ENCODE measurements around the gene NCSTN. TPM values are rescaled to one million over a fixed set of nuclear protein-coding genes. Genes with fewer than 3 reads are reported as not detected.
A peak's percentile ranks its signal among the peaks of the same experiment; 100 is the strongest.

Gene NCSTN
- total and polyA plus RNA-seq, 2 of the 13 experiments (the other 11 are each of a cell fraction or from before 2014, with no cell fraction given) = 44.2 to 247 TPM

- peaks cover 32% of the 10 kb centered on the region for H3K4me1 ChIP-seq (ENCODE audit: insufficient read depth, low read length)
- peaks cover 6 to 40% of the 10 kb centered on the region in 2 experiments for H3K36me3 ChIP-seq (replicated peaks in 1 of 2; ENCODE audit: control insufficient read depth in 1 of 2, insufficient read depth in 2 of 2, low read length in 2 of 2)
- POLR2A ChIA-PET = no interaction called here
- WGBS (ENCODE audit: low lambda C conversion rate) = 93% methylated on average over 6 of the region's 6 CpGs
- no TSS peak for BruUV-seq (replicated peaks)
- peaks cover 0 to 4% of the 10 kb centered on the region in 2 experiments; a peak in 1 of 5 replicates for H3K27me3 ChIP-seq (ENCODE audit: control insufficient read depth in 1 of 2, insufficient read depth in 2 of 2, low read length in 2 of 2)
- H3K9me3 ChIP-seq (ENCODE audit: low read length) = no peaks in the 10 kb centered on the region
- DNase-seq (ENCODE audit: low spot score) = no peak
- H3K79me2 ChIP-seq (ENCODE audit: insufficient read depth, low read length) = peaks cover 51% of the 10 kb centered on the region
- H3K27ac ChIP-seq (ENCODE audit: extremely low read length, insufficient read depth, low read length) = no peak overlapping the region
- FAIRE-seq = no peak
- ATAC-seq = no peak
- no peak overlapping the region for H2AFZ ChIP-seq (ENCODE audit: low read length)
- no peak overlapping the region for H3K4me3 ChIP-seq (replicated peaks in 1 of 3; ENCODE audit: insufficient read depth in 1 of 3, low read depth in 2 of 3, low read length in 3 of 3)
- in situ Hi-C loops (cut with HindIII; ENCODE audit: extremely low pct_ligation_motif_present, low pct_unique_long_range_greater_than_20kb) = no loop called here
- TF ChIP-seq FIP1L1 (IDR thresholded peaks at IDR 0.05; ENCODE audit: borderline replicate concordance, insufficient read depth, low read depth, low read length) = no peak
- no peak for TF ChIP-seq ZFYVE20 (CRISPR knock-in tag; IDR thresholded peaks at IDR 0.05; ENCODE audit: borderline replicate concordance, low read depth)
- TF ChIP-seq HNRNPK (IDR thresholded peaks at IDR 0.05; ENCODE audit: low read depth, low read length, poor library complexity, severe bottlenecking) = no peak
- TF ChIP-seq ESRRA (CRISPR knock-in tag; IDR thresholded peaks at IDR 0.05; ENCODE audit: low read depth) = no peak
- no peak for TF ChIP-seq ZNF710 (CRISPR knock-in tag; IDR thresholded peaks at IDR 0.05; ENCODE audit: borderline replicate concordance)
- H4K20me1 ChIP-seq (ENCODE audit: insufficient read depth, low read length) = peaks cover 21% of the 10 kb centered on the region
- intact Hi-C loops (cut with micrococcal nuclease; ENCODE audit: unreplicated experiment) = no loop called here
- H3K9ac ChIP-seq (ENCODE audit: insufficient read depth, low read depth, low read length) = no peak overlapping the region
- H3K4me2 ChIP-seq (ENCODE audit: low read depth, low read length) = peak overlapping the region; percentile 78; the same call in 1 of the 2 replicates
- CTCF ChIA-PET (ENCODE audit: low intra/inter-chr PET ratio, low total read pairs) = no interaction called here
These were observed 1.8 kb downstream of the NCSTN start for GRCh38 chr1:160344936-160345335.

- Histone ChIP-seq H4K20me1 (ENCODE audit: insufficient read depth, low read length) (peaks cover 6% of the 10 kb centered on the region; the same call in 1 of the 2 replicates), H3K4me2 (ENCODE audit: low read depth, low read length) (no peak overlapping the region), H2AFZ (ENCODE audit: low read length) (no peak overlapping the region), H3K4me3 (replicated peaks in 1 of 3; ENCODE audit: insufficient read depth in 1 of 3, low read depth in 2 of 3, low read length in 3 of 3) (no peak overlapping the region), H3K9ac (ENCODE audit: insufficient read depth, low read depth, low read length) (no peak overlapping the region), H3K27me3 (ENCODE audit: control insufficient read depth in 1 of 2, insufficient read depth in 2 of 2, low read length in 2 of 2) (peaks cover 0 to 4% of the 10 kb centered on the region in 2 experiments; a peak in 1 of 5 replicates), H3K4me1 (ENCODE audit: insufficient read depth, low read length) (peaks cover 17% of the 10 kb centered on the region), H3K79me2 (ENCODE audit: insufficient read depth, low read length) (peaks cover 36% of the 10 kb centered on the region), H3K27ac (ENCODE audit: extremely low read length, insufficient read depth, low read length) (no peak overlapping the region), H3K9me3 (ENCODE audit: low read length) (no peaks in the 10 kb centered on the region), H3K36me3 (replicated peaks in 1 of 2; ENCODE audit: control insufficient read depth in 1 of 2, insufficient read depth in 2 of 2, low read length in 2 of 2) (peaks cover 12 to 50% of the 10 kb centered on the region in 2 experiments)
- no peak for FAIRE-seq
- BruUV-seq (replicated peaks) = no TSS peak
- ATAC-seq = no peak
- no peak for DNase-seq (ENCODE audit: low spot score)
- intact Hi-C loops (cut with micrococcal nuclease; ENCODE audit: unreplicated experiment) (no loop called here), in situ Hi-C loops (cut with HindIII; ENCODE audit: extremely low pct_ligation_motif_present, low pct_unique_long_range_greater_than_20kb) (no loop called here)
- 96% methylated on average over 10 of the region's 10 CpGs for WGBS (ENCODE audit: low lambda C conversion rate)
- CTCF ChIA-PET (ENCODE audit: low intra/inter-chr PET ratio, low total read pairs) = no interaction called here
- POLR2A ChIA-PET = no interaction called here
- TF ChIP-seq ZBTB40 (IDR thresholded peaks at IDR 0.05) = no peak
- peak; percentile 53; the same call in 1 of the 2 replicates for TF ChIP-seq ZBTB40 (CRISPR knock-in tag; IDR thresholded peaks at IDR 0.05)
These were observed 3.3 kb downstream of the NCSTN start for GRCh38 chr1:160346463-160346862.

Data from HepG2 (cell line).